Mesodermal cell (in vitro differentiated cells): ENCODE results near the gene MARVELD2. TPM values are rescaled to one million over a fixed set of nuclear protein-coding genes. Genes with fewer than 3 reads are reported as not detected.
"Not testable (repeated sequence)": the region's sequence is repeated elsewhere in the genome, so short reads cannot be mapped to it uniquely, and the experiment has no call there.

Experiments used
- H3K27ac ChIP-seq: 2 replicates; pipeline ENCODE4 v1.7.0; 2013; ENCODE audit warnings: mild to moderate bottlenecking, low read depth, low read length, moderate library complexity; ENCODE audit not compliant: severe bottlenecking
- H3K36me3 ChIP-seq: 2 replicates; pipeline ENCODE4 v1.7.1; 2013; ENCODE audit warnings: mild to moderate bottlenecking, low read length, moderate library complexity; ENCODE audit not compliant: control insufficient read depth, insufficient read depth
- H3K4me1 ChIP-seq: one replicate; pipeline ENCODE4 v1.7.1; 2013; ENCODE audit warnings: mild to moderate bottlenecking, low read length; ENCODE audit not compliant: insufficient read depth, control insufficient read depth, poor library complexity, severe bottlenecking
- H3K4me3 ChIP-seq: 2 replicates; pipeline ENCODE4 v1.7.0; 2013; ENCODE audit warnings: low read length, control low read depth, mild to moderate bottlenecking; ENCODE audit not compliant: insufficient read depth, poor library complexity, severe bottlenecking; ENCODE audit errors: extremely low read depth
- H3K9me3 ChIP-seq: 2 replicates; pipeline ENCODE4 v1.7.1; 2013; ENCODE audit warnings: mild to moderate bottlenecking, low read length, moderate library complexity; ENCODE audit not compliant: control insufficient read depth
- WGBS, 2 experiments: methylation state at CpG; one replicate each; pipeline ENCODE4 v1.1.5; 2013; ENCODE audit warnings: missing lambda C conversion rate in 2 of 2; ENCODE audit not compliant: insufficient coverage in 2 of 2; 5-methylcytosine and 5-hydroxymethylcytosine counted together
- polyA plus RNA-seq, 2 experiments: library from polyadenylated mRNA; stranded (reverse); fragments of 50-300 nt; gene quantifications; one replicate each; pipeline ENCODE4 v1.2.3, GENCODE V29; 2013

MARVELD2 gene, protein sequence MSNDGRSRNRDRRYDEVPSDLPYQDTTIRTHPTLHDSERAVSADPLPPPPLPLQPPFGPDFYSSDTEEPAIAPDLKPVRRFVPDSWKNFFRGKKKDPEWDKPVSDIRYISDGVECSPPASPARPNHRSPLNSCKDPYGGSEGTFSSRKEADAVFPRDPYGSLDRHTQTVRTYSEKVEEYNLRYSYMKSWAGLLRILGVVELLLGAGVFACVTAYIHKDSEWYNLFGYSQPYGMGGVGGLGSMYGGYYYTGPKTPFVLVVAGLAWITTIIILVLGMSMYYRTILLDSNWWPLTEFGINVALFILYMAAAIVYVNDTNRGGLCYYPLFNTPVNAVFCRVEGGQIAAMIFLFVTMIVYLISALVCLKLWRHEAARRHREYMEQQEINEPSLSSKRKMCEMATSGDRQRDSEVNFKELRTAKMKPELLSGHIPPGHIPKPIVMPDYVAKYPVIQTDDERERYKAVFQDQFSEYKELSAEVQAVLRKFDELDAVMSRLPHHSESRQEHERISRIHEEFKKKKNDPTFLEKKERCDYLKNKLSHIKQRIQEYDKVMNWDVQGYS
- 1.4 TPM for polyA plus RNA-seq (2013, experiment 1 of 2)
- polyA plus RNA-seq (2013, experiment 2 of 2), result 1.3 TPM

DNA sequence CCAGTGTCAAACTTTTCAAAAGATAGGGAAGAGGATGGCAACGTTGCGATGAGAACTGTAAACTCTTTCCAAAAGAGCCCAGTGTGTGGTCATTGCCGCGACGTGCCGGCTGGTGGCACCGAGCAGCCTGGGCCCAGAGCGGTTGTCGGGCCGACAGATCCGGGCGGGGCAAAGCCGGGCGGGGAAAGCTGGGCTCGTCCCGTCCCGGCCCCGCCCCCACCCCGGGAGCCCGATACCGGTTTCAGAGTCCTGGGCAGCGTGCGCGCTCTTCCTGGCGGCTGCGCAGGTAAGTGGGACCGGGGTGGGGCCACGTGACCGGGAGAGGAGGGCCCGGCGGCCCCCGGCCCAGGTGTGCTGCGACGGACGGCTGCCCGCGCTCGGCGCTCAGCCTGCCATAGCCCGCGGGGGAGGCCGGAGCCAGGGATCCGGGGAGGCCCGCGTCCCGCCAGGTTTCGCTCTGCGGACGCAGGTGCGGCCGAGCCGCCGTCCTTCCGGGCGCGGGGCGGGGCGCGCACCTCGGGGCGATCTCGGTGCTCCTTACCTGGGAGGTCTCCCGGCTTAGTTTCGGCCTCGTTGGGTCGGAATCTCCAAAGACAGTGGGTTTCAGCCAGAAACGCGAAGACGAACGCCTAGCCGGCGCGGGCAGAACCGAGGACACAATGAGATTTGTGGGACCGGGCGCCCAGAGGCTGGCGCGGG is at the start of gene MARVELD2:
TSS of gene MARVELD2 (plus strand) at position 232 of the 699 bp plus-strand sequence. CDS start 4,270 bp downstream, outside the sequence.
- Histone ChIP-seq H3K4me1 (no peaks in the 10 kb centered on the region), H3K27ac (no peak within 1 kb of the TSS), H3K4me3 (peak within 1 kb of the TSS; percentile 56), H3K9me3 (no peaks in the 10 kb centered on the region), H3K36me3 (peaks cover 37% of the 10 kb centered on the region)
- WGBS, 2 experiments, result 3 to 4% methylated on average over 57 to 76 of the region's 78 CpGs

DNA sequence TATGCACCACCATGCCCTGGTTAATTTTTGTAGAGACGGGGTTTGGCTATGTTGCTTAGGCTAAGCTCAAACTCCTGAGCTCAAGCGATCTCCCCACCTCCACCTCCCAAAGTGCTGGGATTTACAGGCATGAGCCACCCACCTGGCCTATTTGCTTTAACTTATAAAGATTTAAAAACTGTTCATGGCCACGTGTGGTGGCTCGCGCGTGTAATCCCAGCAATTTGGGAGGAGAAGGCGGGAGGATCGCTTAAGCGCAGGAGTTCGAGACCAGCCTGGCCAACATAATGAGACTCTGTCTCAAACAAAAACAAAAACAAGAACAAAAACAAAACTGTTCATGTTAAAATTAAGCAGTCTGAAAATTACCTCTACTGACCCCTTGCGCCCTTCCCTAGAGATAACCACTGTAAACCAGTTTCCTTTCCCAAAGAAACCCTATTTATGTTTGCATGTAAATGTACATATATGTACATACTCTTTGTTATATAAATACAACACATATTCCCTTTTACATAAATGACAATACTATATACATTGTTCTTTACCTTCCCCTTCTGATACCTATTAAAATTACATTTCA is 47.1 kb upstream of the MARVELD2 start:
- no peak overlapping the region for H3K27ac ChIP-seq
- H3K36me3 ChIP-seq, result peaks cover 47% of the 10 kb centered on the region
- WGBS, 2 experiments, result 80 to 96% methylated on average over 4 to 8 of the region's 11 CpGs
- H3K4me1 ChIP-seq, result peaks cover 2% of the 10 kb centered on the region
- peak overlapping the region; percentile 79 for H3K4me3 ChIP-seq
- no peaks in the 10 kb centered on the region for H3K9me3 ChIP-seq

DNA sequence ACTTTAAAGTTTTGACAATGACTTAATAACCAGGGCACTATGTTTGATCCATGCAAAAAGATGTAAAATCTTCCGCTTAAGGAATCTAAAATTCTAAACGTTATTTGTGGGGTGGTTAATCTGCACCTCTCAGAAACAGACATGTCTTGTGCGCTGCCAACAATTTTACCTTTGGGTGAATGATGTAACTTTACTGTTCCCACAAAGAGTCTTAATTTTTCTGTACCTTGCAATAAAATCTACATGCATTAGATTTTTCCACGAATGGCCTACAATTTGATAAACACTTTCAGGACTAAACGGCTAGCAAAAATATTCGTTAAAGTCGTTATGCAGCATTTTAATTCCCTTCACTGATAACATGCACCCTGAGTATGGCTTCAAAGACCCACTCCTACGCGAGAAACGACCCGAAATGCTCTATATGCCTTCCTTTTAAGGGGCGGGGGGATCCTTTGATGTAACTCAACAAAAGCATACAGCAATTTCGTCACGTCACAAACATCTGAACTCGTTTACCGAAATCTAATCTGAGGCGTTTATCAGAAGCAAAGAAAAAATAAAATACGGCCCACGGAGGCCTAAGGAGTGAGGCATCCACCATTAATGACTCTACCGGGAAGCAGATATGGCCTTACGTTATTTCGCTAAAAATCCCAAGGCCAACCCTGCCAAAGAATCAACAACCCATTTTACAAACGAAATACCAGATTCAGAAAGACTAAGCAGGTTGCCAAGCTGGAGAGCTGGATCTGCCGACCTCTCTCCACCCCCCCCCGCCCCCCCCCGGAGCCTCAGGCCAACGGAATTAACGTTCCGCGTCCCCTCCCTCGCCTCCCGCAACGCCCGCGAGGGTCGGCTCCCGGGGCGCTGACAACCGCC is 46.2 kb upstream of the MARVELD2 start:
- H3K36me3 ChIP-seq, result peaks cover 39% of the 10 kb centered on the region
- H3K4me3 ChIP-seq, result peak overlapping the region; percentile 79
- WGBS, 2 experiments, result 0 to 3% methylated on average over 18 to 19 of the region's 39 CpGs
- H3K4me1 ChIP-seq, result peaks cover 2% of the 10 kb centered on the region
- H3K9me3 ChIP-seq, result no peaks in the 10 kb centered on the region
- H3K27ac ChIP-seq, result peak overlapping the region; percentile 100

DNA sequence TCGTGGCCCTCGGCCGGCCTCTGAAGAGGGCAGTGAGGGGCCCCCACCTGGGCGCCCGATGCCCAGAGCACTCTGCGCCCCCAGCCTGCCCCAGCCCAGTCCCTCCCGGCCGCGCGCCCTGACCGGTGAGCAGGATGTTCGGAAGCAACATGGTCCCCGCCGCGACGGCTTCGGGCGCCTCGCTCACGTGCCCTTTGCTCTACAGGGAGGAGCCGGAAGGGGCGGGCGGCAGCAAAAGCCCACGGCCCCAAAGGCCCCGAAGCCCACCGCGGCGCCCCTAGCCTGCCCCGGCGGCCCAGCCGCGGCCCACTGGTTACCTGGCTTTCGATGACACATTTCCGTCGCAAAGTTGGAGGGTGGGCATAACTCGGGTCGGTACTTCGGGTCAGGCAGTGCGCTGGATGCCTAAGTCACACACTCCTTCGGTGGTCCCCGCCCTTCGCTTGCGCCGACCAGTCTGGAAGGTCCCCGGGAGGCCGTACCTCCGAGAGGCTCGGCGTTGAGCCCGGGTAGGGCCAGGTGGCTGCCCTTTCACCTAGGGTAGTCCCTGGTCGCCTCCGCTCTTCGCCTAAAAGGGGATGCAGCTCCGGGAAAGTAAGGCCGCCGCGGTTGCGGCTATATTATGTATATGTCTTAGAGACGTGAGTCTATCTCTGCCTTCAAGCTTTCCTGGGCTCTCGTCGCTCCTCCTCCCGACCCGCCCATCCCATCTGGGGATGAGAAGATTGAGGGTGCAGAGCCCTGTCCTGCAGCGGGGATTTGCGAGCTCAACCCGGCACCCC is 45.4 kb upstream of the MARVELD2 start, which contains the start of the genes AK6, RAD17 and TAF9:
TSS of gene AK6 (minus strand) at position 181 of the 782 bp plus-strand sequence. CDS start at position 151, 30 bp downstream.
TSS of gene RAD17 (plus strand) at position 479 of the 782 bp plus-strand sequence. CDS start 2,391 bp downstream, outside the sequence.
TSS of gene TAF9 (minus strand) at position 181 of the 782 bp plus-strand sequence. CDS start 3,783 bp downstream, outside the sequence.
- WGBS, 2 experiments, result 0% methylated on average over 45 to 46 of the region's 66 CpGs

DNA sequence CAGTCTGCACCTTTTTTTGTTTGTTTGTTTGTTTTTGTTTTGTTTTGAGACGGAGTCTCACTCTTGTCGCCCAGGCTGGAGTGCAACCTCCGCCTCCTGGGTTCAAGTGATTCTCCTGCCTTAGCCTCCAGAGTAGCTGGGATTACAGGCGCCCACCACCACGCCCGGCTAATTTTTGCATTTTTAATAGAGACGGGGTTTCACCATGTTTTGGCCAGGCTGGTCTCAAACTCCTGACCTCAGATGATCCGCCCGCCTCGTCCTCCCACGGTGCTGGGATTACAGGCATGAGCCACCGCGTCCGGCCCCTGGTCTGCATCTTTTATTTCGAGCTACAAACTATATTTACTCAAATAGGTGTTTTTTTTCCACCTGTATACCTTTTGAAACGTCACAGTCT is 44.6 kb upstream of the MARVELD2 start:
- WGBS, 2 experiments, result 3 to 5% methylated on average over 12 to 15 of the region's 16 CpGs
- not testable (repeated sequence) for H3K9me3 ChIP-seq, H3K4me1 ChIP-seq, H3K27ac ChIP-seq
- Histone ChIP-seq H3K4me3 (peak overlapping the region; percentile 79), H3K36me3 (peaks cover 30% of the 10 kb centered on the region)

More for the DNA sequence above, 45.4 kb upstream of the MARVELD2 start, which contains the start of the genes AK6, RAD17 and TAF9:
- Histone ChIP-seq H3K4me3 (peak within 1 kb of the TSS; percentile 79), H3K9me3 (no peaks in the 10 kb centered on the region), H3K4me1 (peaks cover 2% of the 10 kb centered on the region), H3K27ac (peak within 1 kb of the TSS; percentile 100), H3K36me3 (peaks cover 32% of the 10 kb centered on the region)

DNA sequence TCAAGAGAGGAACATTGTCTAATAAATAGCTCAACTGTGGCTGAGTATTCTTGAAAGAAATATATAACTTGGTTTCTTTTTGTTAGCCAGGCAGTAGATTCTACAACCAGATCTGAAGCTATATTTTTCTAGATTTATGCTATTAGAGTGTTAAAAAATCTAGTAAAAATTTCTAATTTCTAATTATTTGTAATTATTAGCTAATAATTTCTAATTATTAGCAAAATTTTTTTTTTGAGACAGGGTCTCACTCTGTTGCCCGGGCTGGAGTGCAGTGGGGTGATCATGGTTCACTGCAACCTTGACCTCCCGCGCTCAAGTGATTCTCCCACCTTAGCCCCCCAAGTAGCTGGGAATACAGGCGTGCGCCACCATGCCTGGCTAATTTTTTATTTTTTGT is 42.5 kb upstream of the MARVELD2 start:
- Histone ChIP-seq H3K4me3 (no peak overlapping the region), H3K4me1 (peaks cover 2% of the 10 kb centered on the region), H3K27ac (no peak overlapping the region), H3K9me3 (no peaks in the 10 kb centered on the region), H3K36me3 (peaks cover 26% of the 10 kb centered on the region)
- 100% methylated on average over 2 to 3 of the region's 5 CpGs for WGBS, 2 experiments

DNA sequence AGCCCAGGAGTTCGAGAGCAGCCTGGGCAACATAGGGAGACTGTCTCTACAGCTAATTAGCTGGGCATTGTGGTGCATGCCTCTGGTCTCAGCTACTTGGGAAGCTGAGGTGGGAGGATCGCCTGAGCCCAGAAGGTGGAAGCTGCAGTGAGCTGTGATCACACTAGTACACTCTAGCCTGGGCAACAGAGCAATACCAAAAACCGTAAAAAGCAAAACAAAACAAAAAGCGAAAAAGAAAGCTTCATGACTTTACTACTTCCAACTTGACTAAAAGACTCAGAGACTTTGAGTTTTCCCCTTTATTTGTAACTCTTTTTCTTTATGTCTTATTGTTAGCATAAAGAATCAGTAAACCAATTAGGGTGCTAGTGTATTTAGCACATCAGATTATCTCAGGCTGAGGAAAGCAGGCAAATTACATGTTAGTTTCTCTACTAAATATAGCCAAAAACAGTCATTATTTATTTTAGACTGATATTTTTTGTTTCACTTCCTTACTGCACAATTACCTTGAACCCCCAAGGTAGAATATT is 39.9 kb upstream of the MARVELD2 start:
- 100% methylated on average over 1 to 4 of the region's 4 CpGs for WGBS, 2 experiments
- H3K4me1 ChIP-seq, result no peaks in the 10 kb centered on the region
- no peak overlapping the region for H3K4me3 ChIP-seq
- H3K27ac ChIP-seq, result no peak overlapping the region
- peaks cover 29% of the 10 kb centered on the region for H3K36me3 ChIP-seq
- no peaks in the 10 kb centered on the region for H3K9me3 ChIP-seq

DNA sequence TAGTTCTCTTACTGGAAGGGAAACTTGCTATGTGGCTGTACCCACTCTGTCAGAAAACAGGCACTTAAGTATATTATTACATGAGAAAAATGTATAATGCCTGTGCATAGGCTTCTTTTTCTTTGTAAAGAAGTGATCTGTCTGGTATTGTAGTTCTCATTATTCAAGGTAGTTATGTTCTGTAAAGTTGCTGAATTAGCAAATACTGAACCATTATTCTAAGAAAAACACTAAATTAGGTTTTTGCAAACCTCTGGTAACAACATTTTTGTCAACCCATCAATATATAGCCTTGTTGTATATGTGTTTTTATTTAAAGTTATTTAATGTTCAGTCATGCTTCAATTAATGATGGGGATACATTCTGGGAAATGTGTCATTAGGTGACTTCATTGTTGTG is 36.5 kb upstream of the MARVELD2 start:
- H3K36me3 ChIP-seq, result peaks cover 60% of the 10 kb centered on the region
- H3K4me1 ChIP-seq, result no peaks in the 10 kb centered on the region
- H3K4me3 ChIP-seq, result no peak overlapping the region
- H3K9me3 ChIP-seq, result no peaks in the 10 kb centered on the region
- H3K27ac ChIP-seq, result no peak overlapping the region

DNA sequence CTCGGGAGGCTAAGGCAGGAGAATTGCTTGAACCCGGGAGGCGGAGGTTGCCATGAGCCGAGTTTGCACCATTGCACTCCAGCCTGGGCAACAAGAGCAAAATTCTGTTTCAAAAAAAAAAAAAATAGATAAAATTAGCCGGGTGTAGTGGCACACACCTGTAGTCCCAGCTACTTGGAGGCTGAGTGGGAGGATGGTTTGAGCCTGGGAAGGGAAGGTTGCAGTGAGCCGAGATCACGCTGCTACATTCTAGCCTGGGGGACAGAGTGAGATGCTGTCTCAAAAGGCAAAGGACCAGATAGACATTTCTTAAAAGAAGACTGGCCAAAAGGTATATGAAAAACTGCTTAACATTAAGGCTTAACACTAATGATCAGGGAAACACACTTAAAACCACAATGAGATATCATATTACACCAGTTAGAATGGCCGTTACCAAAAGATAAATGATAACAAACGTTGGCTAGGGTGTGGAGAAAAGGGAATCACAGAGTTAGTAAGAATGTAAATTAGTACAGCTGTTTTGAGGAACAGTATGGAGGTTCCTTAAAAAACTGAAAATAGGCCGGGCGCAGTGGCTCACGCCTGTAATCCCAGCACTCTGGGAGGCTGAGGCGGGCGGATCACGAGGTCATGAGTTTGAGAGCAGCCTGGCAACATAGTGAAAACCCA is 10.1 kb upstream of the MARVELD2 start:
- Histone ChIP-seq H3K36me3 (peaks cover 71% of the 10 kb centered on the region), H3K9me3 (no peaks in the 10 kb centered on the region), H3K4me3 (no peak overlapping the region), H3K4me1 (no peaks in the 10 kb centered on the region), H3K27ac (no peak overlapping the region)
- WGBS, 2 experiments, result 93 to 98% methylated on average over 10 to 15 of the region's 15 CpGs
